Endothelial cell of umbilical vein (primary cell): Measurements from ENCODE around the gene PRG2.

Source experiments
- EZH2 ChIP-seq: IDR thresholded peaks from 2 replicates; pipeline ENCODE4 v1.6.1; 2012; ENCODE audit warnings: borderline replicate concordance, low read depth, mild to moderate bottlenecking, moderate library complexity, low read length, inconsistent platforms; ENCODE audit not compliant: severe bottlenecking
- POLR2A ChIP-seq: IDR thresholded peaks from 2 replicates; pipeline ENCODE4 v1.6.1; 2012; ENCODE audit warnings: low read depth, mild to moderate bottlenecking, control low read depth, low read length
- POLR2AphosphoS5 ChIP-seq: IDR thresholded peaks from 2 replicates; pipeline ENCODE4 v1.6.1; 2012; ENCODE audit warnings: low read depth, mild to moderate bottlenecking, control low read depth, low read length, moderate library complexity; ENCODE audit not compliant: insufficient read depth
- TF ChIP-seq, protein P1 (sequence below), 2 donors: IDR thresholded peaks; 1 replicate in 1 of 2; 2 replicates in 1 of 2; pipeline ENCODE4 v1.5.1; 2011; ENCODE audit warnings: low read length in 2 of 2, mild to moderate bottlenecking in 2 of 2, moderate library complexity in 2 of 2, control low read depth in 1 of 2, inconsistent platforms in 1 of 2, low read depth in 1 of 2; ENCODE audit not compliant: insufficient read depth in 1 of 2; ENCODE audit errors: extremely low read depth in 1 of 2

DNA sequence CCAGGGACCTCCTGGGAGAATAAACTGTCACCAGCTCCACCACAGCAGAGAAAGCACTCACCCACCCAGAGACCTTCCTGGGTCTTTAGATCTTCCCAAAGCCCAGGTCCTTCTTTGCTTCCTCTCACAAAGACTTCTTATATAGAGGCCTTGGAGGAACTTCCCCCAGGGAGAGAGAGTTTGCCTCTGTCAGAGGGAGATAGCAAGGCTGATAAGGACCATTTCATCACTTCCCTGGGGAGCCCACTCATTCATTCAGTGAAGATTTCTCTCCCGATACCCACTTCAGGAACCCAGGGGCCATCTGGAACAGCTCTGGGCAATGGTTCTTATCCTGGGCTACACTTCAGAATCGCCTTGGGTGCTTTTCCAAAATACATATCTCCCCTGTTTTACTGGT is at the start of gene PRG2:
- TF ChIP-seq, protein P1, sequence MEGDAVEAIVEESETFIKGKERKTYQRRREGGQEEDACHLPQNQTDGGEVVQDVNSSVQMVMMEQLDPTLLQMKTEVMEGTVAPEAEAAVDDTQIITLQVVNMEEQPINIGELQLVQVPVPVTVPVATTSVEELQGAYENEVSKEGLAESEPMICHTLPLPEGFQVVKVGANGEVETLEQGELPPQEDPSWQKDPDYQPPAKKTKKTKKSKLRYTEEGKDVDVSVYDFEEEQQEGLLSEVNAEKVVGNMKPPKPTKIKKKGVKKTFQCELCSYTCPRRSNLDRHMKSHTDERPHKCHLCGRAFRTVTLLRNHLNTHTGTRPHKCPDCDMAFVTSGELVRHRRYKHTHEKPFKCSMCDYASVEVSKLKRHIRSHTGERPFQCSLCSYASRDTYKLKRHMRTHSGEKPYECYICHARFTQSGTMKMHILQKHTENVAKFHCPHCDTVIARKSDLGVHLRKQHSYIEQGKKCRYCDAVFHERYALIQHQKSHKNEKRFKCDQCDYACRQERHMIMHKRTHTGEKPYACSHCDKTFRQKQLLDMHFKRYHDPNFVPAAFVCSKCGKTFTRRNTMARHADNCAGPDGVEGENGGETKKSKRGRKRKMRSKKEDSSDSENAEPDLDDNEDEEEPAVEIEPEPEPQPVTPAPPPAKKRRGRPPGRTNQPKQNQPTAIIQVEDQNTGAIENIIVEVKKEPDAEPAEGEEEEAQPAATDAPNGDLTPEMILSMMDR (IDR thresholded peaks at IDR 0.05; ENCODE audit: extremely low read depth in 1 of 2, insufficient read depth in 1 of 2, low read depth in 1 of 2, low read length in 2 of 2) = no peak
- TF ChIP-seq EZH2 = no peak
- TF ChIP-seq POLR2A = no peak
- TF ChIP-seq POLR2AphosphoS5 = no peak
